ENCODE measurements around the gene KLHL29.

The KLHL29 gene

GRCh38 chr2:23596316-23596885 lies 211.4 kb downstream of the KLHL29 start:
- no peak overlapping the region for H3K4me3 ChIP-seq (replicated peaks; ENCODE audit: insufficient read depth, low read length)
- DNase-seq (ENCODE audit: low read depth in 1 of 2, low spot score in 1 of 2) = no peak

GRCh38 chr2:23597687-23598086 lies 212.7 kb downstream of the KLHL29 start:
- no peak for DNase-seq (ENCODE audit: low read depth in 1 of 2, low spot score in 1 of 2)

More at GRCh38 chr2:23596316-23596885, 211.4 kb downstream of the KLHL29 start:
- TF ChIP-seq POLR2AphosphoS5 (IDR thresholded peaks at IDR 0.05; ENCODE audit: low read depth) = no peak
- no peak for TF ChIP-seq SPI1 (IDR thresholded peaks at IDR 0.05; ENCODE audit: borderline replicate concordance, low read depth)
- TF ChIP-seq CTCF (IDR thresholded peaks at IDR 0.05; ENCODE audit: insufficient read depth, low read length) = no peak
- no peak for TF ChIP-seq GABPA (IDR thresholded peaks at IDR 0.05; ENCODE audit: low read depth)
- no peak for TF ChIP-seq REST (IDR thresholded peaks at IDR 0.05; ENCODE audit: insufficient replicate concordance, low read depth)
- Histone ChIP-seq H3K27ac (replicated peaks) (no peak overlapping the region), H3K27me3 (ENCODE audit: insufficient read depth, poor library complexity, severe bottlenecking) (peaks cover 3% of the 10 kb centered on the region)

More at GRCh38 chr2:23597687-23598086, 212.7 kb downstream of the KLHL29 start:
- no peak for TF ChIP-seq POLR2AphosphoS5 (IDR thresholded peaks at IDR 0.05; ENCODE audit: low read depth)
- no peak for TF ChIP-seq REST (IDR thresholded peaks at IDR 0.05; ENCODE audit: insufficient replicate concordance, low read depth)
- no peak for TF ChIP-seq CTCF (IDR thresholded peaks at IDR 0.05; ENCODE audit: insufficient read depth, low read length)
- no peak for TF ChIP-seq SPI1 (IDR thresholded peaks at IDR 0.05; ENCODE audit: borderline replicate concordance, low read depth)
- TF ChIP-seq GABPA (IDR thresholded peaks at IDR 0.05; ENCODE audit: low read depth) = no peak
- Histone ChIP-seq H3K27ac (replicated peaks) (no peak overlapping the region), H3K4me3 (replicated peaks; ENCODE audit: insufficient read depth, low read length) (no peak overlapping the region), H3K27me3 (ENCODE audit: insufficient read depth, poor library complexity, severe bottlenecking) (peaks cover 3% of the 10 kb centered on the region)

Data from HL-60 (cell line).